Trophoblast cell (in vitro differentiated cells and primary cell): ENCODE measurements around the gene KCTD11.
"Not testable (repeated sequence)": the region's sequence is repeated elsewhere in the genome, so short reads cannot be mapped to it uniquely, and the experiment has no call there.

Experiments
- DNase-seq, 2 donors: peaks; one replicate each; pipeline ENCODE4 v3.0.0-alpha.2; 2016
- H2AFZ ChIP-seq: 2 replicates; pipeline ENCODE4 v1.6.1; 2013; ENCODE audit warnings: low read length, moderate library complexity, mild to moderate bottlenecking; ENCODE audit not compliant: insufficient read depth, poor library complexity
- H2AK5ac ChIP-seq: 2 replicates; pipeline ENCODE4 v1.6.1; 2013; ENCODE audit warnings: mild to moderate bottlenecking, low read length
- H2BK120ac ChIP-seq: 2 replicates; pipeline ENCODE4 v1.6.1; 2013; ENCODE audit warnings: low read length, mild to moderate bottlenecking, moderate library complexity; ENCODE audit not compliant: insufficient read depth, poor library complexity
- H2BK12ac ChIP-seq: 2 replicates; pipeline ENCODE4 v1.6.1; 2013; ENCODE audit warnings: mild to moderate bottlenecking, low read length, moderate library complexity
- H2BK5ac ChIP-seq: 2 replicates; pipeline ENCODE4 v1.6.1; 2013; ENCODE audit warnings: low read length, low read depth, moderate library complexity, mild to moderate bottlenecking; ENCODE audit not compliant: poor library complexity
- H3K14ac ChIP-seq: 2 replicates; pipeline ENCODE4 v1.6.1; 2013; ENCODE audit warnings: mild to moderate bottlenecking, low read length
- H3K18ac ChIP-seq: 2 replicates; pipeline ENCODE4 v1.6.1; 2013; ENCODE audit warnings: mild to moderate bottlenecking, low read length
- H3K23ac ChIP-seq: 2 replicates; pipeline ENCODE4 v1.6.1; 2013; ENCODE audit warnings: low read length
- H3K27ac ChIP-seq: 2 replicates; pipeline ENCODE4 v1.5.1; 2013; ENCODE audit warnings: low read depth, mild to moderate bottlenecking, inconsistent platforms, low read length, moderate library complexity
- H3K27me3 ChIP-seq: 2 replicates; pipeline ENCODE4 v1.6.1; 2013; ENCODE audit warnings: inconsistent platforms, mild to moderate bottlenecking, low read length, moderate library complexity; ENCODE audit not compliant: insufficient read depth
- H3K36me3 ChIP-seq, 2 experiments: 1 replicate in 1 of 2; 2 replicates in 1 of 2; pipeline ENCODE4 v1.6.1; 2013; ENCODE audit warnings: low read length in 2 of 2, mild to moderate bottlenecking in 2 of 2, moderate library complexity in 1 of 2; ENCODE audit not compliant: insufficient read depth in 2 of 2, control insufficient read depth in 1 of 2
- H3K4ac ChIP-seq: 2 replicates; pipeline ENCODE4 v1.6.1; 2013; ENCODE audit warnings: low read depth, mild to moderate bottlenecking, low read length, moderate library complexity
- H3K4me1 ChIP-seq, 2 experiments: 1 replicate in 1 of 2; 2 replicates in 1 of 2; pipeline ENCODE4 v1.6.1; 2013; ENCODE audit warnings: low read length in 2 of 2, mild to moderate bottlenecking in 2 of 2, moderate library complexity in 1 of 2; ENCODE audit not compliant: insufficient read depth in 2 of 2, control insufficient read depth in 1 of 2
- H3K4me2 ChIP-seq: 2 replicates; pipeline ENCODE4 v1.6.1; 2013; ENCODE audit warnings: inconsistent platforms, mild to moderate bottlenecking, low read length, moderate library complexity
- H3K4me3 ChIP-seq: 2 replicates; pipeline ENCODE4 v1.5.1; 2013; ENCODE audit warnings: mild to moderate bottlenecking, low read depth, low read length, inconsistent platforms
- H3K79me1 ChIP-seq: one replicate; pipeline ENCODE4 v1.6.1; 2013; ENCODE audit warnings: low read length
- H3K79me2 ChIP-seq: 2 replicates; pipeline ENCODE4 v1.6.1; 2013; ENCODE audit warnings: low read length, mild to moderate bottlenecking; ENCODE audit not compliant: control insufficient read depth, insufficient read depth, poor library complexity
- H3K9ac ChIP-seq: 2 replicates; pipeline ENCODE4 v1.6.1; 2013; ENCODE audit warnings: mild to moderate bottlenecking, low read length
- H3K9me3 ChIP-seq: 2 replicates; pipeline ENCODE4 v1.6.1; 2013; ENCODE audit warnings: low read depth, mild to moderate bottlenecking, control low read depth, inconsistent platforms, low read length; ENCODE audit not compliant: insufficient read depth
- H4K12ac ChIP-seq: 2 replicates; pipeline ENCODE4 v1.6.1; 2013; ENCODE audit warnings: low read depth, mild to moderate bottlenecking, low read length, moderate library complexity
- H4K8ac ChIP-seq: 2 replicates; pipeline ENCODE4 v1.6.1; 2013; ENCODE audit warnings: low read depth, mild to moderate bottlenecking, low read length, moderate library complexity
- H4K91ac ChIP-seq: one replicate; pipeline ENCODE4 v1.6.1; 2013; ENCODE audit warnings: low read depth, mild to moderate bottlenecking, low read length, moderate library complexity
- WGBS: extraction: QIAGEN DNeasy Blood & Tissue Kit; methylation state at CpG from one replicate; pipeline ENCODE4 v1.1.7; 2013; ENCODE audit warnings: missing lambda C conversion rate; ENCODE audit not compliant: insufficient read length, insufficient coverage; ENCODE audit errors: extremely low coverage; 5-methylcytosine and 5-hydroxymethylcytosine counted together

Gene KCTD11

GRCh38 chr17:7329997-7330637 is 21.8 kb upstream of the KCTD11 start:
- Histone ChIP-seq H3K18ac (peak overlapping the region; percentile 58), H4K91ac (peak overlapping the region; percentile 81)

GRCh38 chr17:7330638-7331015 is 21.3 kb upstream of the KCTD11 start:
- Histone ChIP-seq H3K4me1 (peaks cover 4 to 8% of the 10 kb centered on the region in 2 experiments), H2BK120ac (peak overlapping the region; percentile 28), H3K14ac (peak overlapping the region; percentile 44), H3K27ac (no peak overlapping the region), H3K4ac (peak overlapping the region; percentile 35), H2BK12ac (peak overlapping the region; percentile 1), H3K9me3 (no peaks in the 10 kb centered on the region), H3K4me3 (peak overlapping the region; percentile 19), H3K18ac (peak overlapping the region; percentile 58), H3K36me3 (peaks cover 11 to 15% of the 10 kb centered on the region in 2 experiments), H2AK5ac (peak overlapping the region; percentile 67), H4K91ac (peak overlapping the region; percentile 81), H3K23ac (no peak overlapping the region), H3K79me2 (peaks cover 4% of the 10 kb centered on the region), H3K27me3 (no peaks in the 10 kb centered on the region), H4K12ac (peak overlapping the region; percentile 88), H3K9ac (peak overlapping the region; percentile 28), H3K4me2 (peak overlapping the region; percentile 85), H2BK5ac (no peak overlapping the region), H3K79me1 (peaks cover 11% of the 10 kb centered on the region), H4K8ac (peak overlapping the region; percentile 71), H2AFZ (peak overlapping the region; percentile 14)
- no peak for DNase-seq
- WGBS: no CpG with 5 or more reads among the region's 13 CpGs

More at GRCh38 chr17:7329997-7330637, 21.8 kb upstream of the KCTD11 start:
- peak overlapping the region; percentile 79 for H3K14ac ChIP-seq
- H3K9ac ChIP-seq: peak overlapping the region; percentile 73
- peaks cover 4 to 8% of the 10 kb centered on the region in 2 experiments for H3K4me1 ChIP-seq
- peak overlapping the region; percentile 28 for H2BK120ac ChIP-seq
- H3K23ac ChIP-seq: no peak overlapping the region
- peak overlapping the region; percentile 77 for H2AFZ ChIP-seq
- no peaks in the 10 kb centered on the region for H3K27me3 ChIP-seq
- H2BK5ac ChIP-seq: no peak overlapping the region
- H4K8ac ChIP-seq: peak overlapping the region; percentile 81
- H3K4ac ChIP-seq: peak overlapping the region; percentile 47
- no peak overlapping the region for H2BK12ac ChIP-seq
- peak; percentile 53 to 72 for DNase-seq
- peak overlapping the region; percentile 78 for H3K4me3 ChIP-seq
- H3K79me2 ChIP-seq: peaks cover 4% of the 10 kb centered on the region
- WGBS: no CpG with 5 or more reads among the region's 34 CpGs
- peaks cover 11% of the 10 kb centered on the region for H3K79me1 ChIP-seq
- peaks cover 15 to 20% of the 10 kb centered on the region in 2 experiments for H3K36me3 ChIP-seq
- H4K12ac ChIP-seq: peak overlapping the region; percentile 88
- no peaks in the 10 kb centered on the region for H3K9me3 ChIP-seq
- peak overlapping the region; percentile 31 for H3K27ac ChIP-seq
- H2AK5ac ChIP-seq: peak overlapping the region; percentile 67
- H3K4me2 ChIP-seq: peak overlapping the region; percentile 85

DNA sequence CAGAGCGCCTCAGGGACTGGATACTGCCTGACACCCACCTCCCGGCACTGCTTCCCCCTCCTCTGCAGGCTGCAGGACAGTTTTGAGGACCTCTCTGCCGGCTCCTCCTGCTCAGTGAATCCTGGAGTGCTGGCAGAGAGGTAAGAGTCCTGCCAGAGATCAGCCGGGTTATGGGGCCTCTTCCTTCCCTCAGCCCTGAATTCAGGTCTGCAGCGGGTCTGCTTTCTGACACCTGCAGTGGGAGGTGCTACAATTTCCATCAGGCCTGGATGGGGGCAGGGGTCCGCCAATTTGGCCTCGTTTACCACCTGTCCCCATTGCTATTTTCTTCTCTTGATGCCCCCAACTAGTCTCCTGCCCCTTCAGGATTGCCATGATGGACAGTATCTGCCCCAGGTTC is 19.9 kb upstream of the KCTD11 start:
- H2AFZ ChIP-seq: no peak overlapping the region
- H3K9me3 ChIP-seq: no peaks in the 10 kb centered on the region
- H4K91ac ChIP-seq: no peak overlapping the region
- no peak overlapping the region for H2BK12ac ChIP-seq
- H3K27ac ChIP-seq: no peak overlapping the region
- no peak overlapping the region for H2AK5ac ChIP-seq
- no peak overlapping the region for H2BK120ac ChIP-seq
- no peak for DNase-seq
- H3K4me1 ChIP-seq: peaks cover 4 to 8% of the 10 kb centered on the region in 2 experiments
- peaks cover 4% of the 10 kb centered on the region for H3K79me2 ChIP-seq
- no CpG with 5 or more reads among the region's 7 CpGs for WGBS
- H3K23ac ChIP-seq: no peak overlapping the region
- H3K4me3 ChIP-seq: no peak overlapping the region
- H3K9ac ChIP-seq: no peak overlapping the region
- no peaks in the 10 kb centered on the region for H3K27me3 ChIP-seq
- H2BK5ac ChIP-seq: no peak overlapping the region
- no peak overlapping the region for H4K8ac ChIP-seq
- no peak overlapping the region for H3K18ac ChIP-seq
- H3K4me2 ChIP-seq: no peak overlapping the region
- no peak overlapping the region for H3K14ac ChIP-seq
- H3K36me3 ChIP-seq: peaks cover 0 to under 1% of the 10 kb centered on the region in 2 experiments
- no peak overlapping the region for H4K12ac ChIP-seq
- H3K79me1 ChIP-seq: peaks cover 11% of the 10 kb centered on the region
- no peak overlapping the region for H3K4ac ChIP-seq

GRCh38 chr17:7332600-7333069 is 19.3 kb upstream of the KCTD11 start:
- not testable (repeated sequence) for H3K79me2 ChIP-seq, H2AK5ac ChIP-seq, H2BK12ac ChIP-seq, H3K23ac ChIP-seq, H3K4me2 ChIP-seq, H3K36me3 ChIP-seq, H3K4me1 ChIP-seq, H3K27me3 ChIP-seq, H4K12ac ChIP-seq, H3K4me3 ChIP-seq, H3K9me3 ChIP-seq, H2AFZ ChIP-seq, H3K4ac ChIP-seq, H2BK5ac ChIP-seq, H4K8ac ChIP-seq, DNase-seq, H3K18ac ChIP-seq, H3K14ac ChIP-seq, H3K9ac ChIP-seq, H2BK120ac ChIP-seq, H3K27ac ChIP-seq, H4K91ac ChIP-seq
- no CpG with 5 or more reads among the region's 14 CpGs for WGBS
- peaks cover 11% of the 10 kb centered on the region for H3K79me1 ChIP-seq
